ENCODE data around the gene HSPA1A.

The HSPA1A gene

DNA sequence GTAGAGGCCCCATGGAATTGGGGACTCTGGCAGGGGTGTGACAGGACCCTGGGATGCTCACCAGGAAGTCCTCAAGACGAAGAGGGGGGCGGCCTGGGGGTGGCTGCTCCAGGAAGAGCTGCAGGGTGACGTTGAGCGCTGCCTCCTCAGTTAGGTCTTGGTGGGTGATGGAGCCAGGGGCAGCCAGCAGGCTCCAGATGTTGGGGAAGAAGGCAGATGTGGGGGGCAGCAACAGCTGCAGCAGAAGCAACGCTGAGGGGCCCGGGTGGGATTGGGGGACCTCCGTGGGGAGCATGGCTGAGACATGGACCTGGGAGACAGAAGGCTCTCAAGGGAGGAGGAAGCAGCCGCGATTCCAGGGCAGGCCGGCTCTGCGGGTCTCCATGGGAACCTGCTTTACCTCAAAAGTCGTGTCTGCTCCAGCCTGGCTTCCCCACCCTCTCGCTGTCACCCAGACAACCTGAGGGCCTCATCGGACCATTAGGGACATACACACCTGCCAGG lies 38.8 kb upstream of the HSPA1A start:
- in situ Hi-C loops (cut with HindIII; ENCODE audit: low pct_ligation_motif_present, low sequenced_read_pairs): no loop called here
- no peak overlapping the region for H3K4me3 ChIP-seq (ENCODE audit: low read depth, low read length)
- no peak overlapping the region for H3K27ac ChIP-seq
- H3K36me3 ChIP-seq (replicated peaks): peaks cover 42% of the 10 kb centered on the region
- H3K27me3 ChIP-seq (replicated peaks): no peaks in the 10 kb centered on the region
- TF ChIP-seq, protein P1, sequence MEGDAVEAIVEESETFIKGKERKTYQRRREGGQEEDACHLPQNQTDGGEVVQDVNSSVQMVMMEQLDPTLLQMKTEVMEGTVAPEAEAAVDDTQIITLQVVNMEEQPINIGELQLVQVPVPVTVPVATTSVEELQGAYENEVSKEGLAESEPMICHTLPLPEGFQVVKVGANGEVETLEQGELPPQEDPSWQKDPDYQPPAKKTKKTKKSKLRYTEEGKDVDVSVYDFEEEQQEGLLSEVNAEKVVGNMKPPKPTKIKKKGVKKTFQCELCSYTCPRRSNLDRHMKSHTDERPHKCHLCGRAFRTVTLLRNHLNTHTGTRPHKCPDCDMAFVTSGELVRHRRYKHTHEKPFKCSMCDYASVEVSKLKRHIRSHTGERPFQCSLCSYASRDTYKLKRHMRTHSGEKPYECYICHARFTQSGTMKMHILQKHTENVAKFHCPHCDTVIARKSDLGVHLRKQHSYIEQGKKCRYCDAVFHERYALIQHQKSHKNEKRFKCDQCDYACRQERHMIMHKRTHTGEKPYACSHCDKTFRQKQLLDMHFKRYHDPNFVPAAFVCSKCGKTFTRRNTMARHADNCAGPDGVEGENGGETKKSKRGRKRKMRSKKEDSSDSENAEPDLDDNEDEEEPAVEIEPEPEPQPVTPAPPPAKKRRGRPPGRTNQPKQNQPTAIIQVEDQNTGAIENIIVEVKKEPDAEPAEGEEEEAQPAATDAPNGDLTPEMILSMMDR (IDR thresholded peaks at IDR 0.05; ENCODE audit: low read depth, low read length, missing control alignments): no peak
- no peak for DNase-seq

GRCh38 chr6:31776989-31777666 lies 38.2 kb upstream of the HSPA1A start, which contains the start of gene VWA7:
Gene VWA7, minus strand, starts transcription at chr6:31777328. Its CDS starts 549 bp downstream, at chr6:31776779.
- Histone ChIP-seq H3K36me3 (replicated peaks) (peaks cover 48% of the 10 kb centered on the region), H3K27me3 (replicated peaks) (no peaks in the 10 kb centered on the region), H3K4me3 (ENCODE audit: low read depth, low read length) (no peak within 1 kb of the TSS), H3K27ac (peak within 1 kb of the TSS; percentile 30)
- in situ Hi-C loops (cut with HindIII; ENCODE audit: low pct_ligation_motif_present, low sequenced_read_pairs): no loop called here
- TF ChIP-seq, protein P1 (IDR thresholded peaks at IDR 0.05; ENCODE audit: low read depth, low read length, missing control alignments): no peak
- peak; percentile 54 for DNase-seq

- no peak for DNase-seq
- in situ Hi-C loops (cut with HindIII; ENCODE audit: low pct_ligation_motif_present, low sequenced_read_pairs): no loop called here
- TF ChIP-seq, protein P1 (IDR thresholded peaks at IDR 0.05; ENCODE audit: low read depth, low read length, missing control alignments): no peak
- H3K27ac ChIP-seq: peak overlapping the region; percentile 30
- no peaks in the 10 kb centered on the region for H3K27me3 ChIP-seq (replicated peaks)
- no peak overlapping the region for H3K4me3 ChIP-seq (ENCODE audit: low read depth, low read length)
- H3K36me3 ChIP-seq (replicated peaks): peaks cover 53% of the 10 kb centered on the region
These were observed 37.7 kb upstream of the HSPA1A start for GRCh38 chr6:31777667-31778050.

- Histone ChIP-seq H3K27me3 (replicated peaks) (no peaks in the 10 kb centered on the region), H3K36me3 (replicated peaks) (peaks cover 58% of the 10 kb centered on the region), H3K27ac (no peak overlapping the region), H3K4me3 (ENCODE audit: low read depth, low read length) (no peak overlapping the region)
- DNase-seq: no peak
- TF ChIP-seq, protein P1 (IDR thresholded peaks at IDR 0.05; ENCODE audit: low read depth, low read length, missing control alignments): no peak
- in situ Hi-C loops (cut with HindIII; ENCODE audit: low pct_ligation_motif_present, low sequenced_read_pairs): no loop called here
These were observed 37.1 kb upstream of the HSPA1A start for GRCh38 chr6:31778193-31778592.

- H3K36me3 ChIP-seq (replicated peaks): peaks cover 69% of the 10 kb centered on the region
- no peak overlapping the region for H3K4me3 ChIP-seq (ENCODE audit: low read depth, low read length)
- H3K27ac ChIP-seq: no peak overlapping the region
- in situ Hi-C loops (cut with HindIII; ENCODE audit: low pct_ligation_motif_present, low sequenced_read_pairs): no loop called here
- H3K27me3 ChIP-seq (replicated peaks): no peaks in the 10 kb centered on the region
- TF ChIP-seq, protein P1 (IDR thresholded peaks at IDR 0.05; ENCODE audit: low read depth, low read length, missing control alignments): no peak
- DNase-seq: no peak
These were observed 36.1 kb upstream of the HSPA1A start for GRCh38 chr6:31778999-31779885.
